Superior temporal gyrus (tissue), 1 donor: ENCODE measurements around the gene WDR43.
"Not testable (repeated sequence)": the region's sequence is repeated elsewhere in the genome, so short reads cannot be mapped to it uniquely, and the experiment has no call there.

Experiments used
- DNase-seq: peaks from one replicate; pipeline ENCODE4 v3.0.0-alpha.2; 2016; ENCODE audit errors: extremely low spot score

WDR43 gene

GRCh38 chr2:28962505-28962904, 68.0 kb downstream of the WDR43 start:
- no peak for DNase-seq

GRCh38 chr2:28970464-28971160, 76.1 kb downstream of the WDR43 start:
- no peak for DNase-seq

GRCh38 chr2:28972778-28973335, 78.4 kb downstream of the WDR43 start:
- no peak for DNase-seq

GRCh38 chr2:28974252-28974651, 79.8 kb downstream of the WDR43 start:
- DNase-seq: no peak

- DNase-seq: no peak
Measured at GRCh38 chr2:28975671-28976070, 81.2 kb downstream of the WDR43 start.

- no peak for DNase-seq
Measured at GRCh38 chr2:28976584-28976983, 82.1 kb downstream of the WDR43 start.

GRCh38 chr2:28977176-28977875, 82.9 kb downstream of the WDR43 start:
- no peak for DNase-seq

GRCh38 chr2:28978001-28978400, 83.5 kb downstream of the WDR43 start:
- not testable (repeated sequence) for DNase-seq

GRCh38 chr2:28978606-28979005, 84.1 kb downstream of the WDR43 start:
- DNase-seq: no peak

GRCh38 chr2:28979041-28979440, 84.6 kb downstream of the WDR43 start:
- no peak for DNase-seq

- no peak for DNase-seq
Measured at GRCh38 chr2:28979576-28980366, 85.3 kb downstream of the WDR43 start.

- no peak for DNase-seq
Measured at GRCh38 chr2:28980368-28981015, 86.0 kb downstream of the WDR43 start.

- DNase-seq: no peak
Measured at GRCh38 chr2:28981016-28981441, 86.6 kb downstream of the WDR43 start, which contains the start of gene TOGARAM2. TOGARAM2 (plus strand) TSS chr2:28981298; CDS start chr2:28994835, 13,537 bp downstream.

- DNase-seq: no peak
Measured at GRCh38 chr2:28981620-28982376, 87.3 kb downstream of the WDR43 start.

GRCh38 chr2:28982381-28982950, 88.0 kb downstream of the WDR43 start:
- no peak for DNase-seq

- DNase-seq: no peak
Measured at GRCh38 chr2:28986429-28986828, 92.0 kb downstream of the WDR43 start.

GRCh38 chr2:28989973-28990372, 95.5 kb downstream of the WDR43 start:
- DNase-seq: no peak

GRCh38 chr2:28990445-28990844, 96.0 kb downstream of the WDR43 start:
- DNase-seq: no peak

GRCh38 chr2:28991021-28991420, 96.6 kb downstream of the WDR43 start:
- no peak for DNase-seq

GRCh38 chr2:28991460-28991859, 97.0 kb downstream of the WDR43 start:
- no peak for DNase-seq
